ENCODE measurements around the gene SYP.

SYP gene

DNA sequence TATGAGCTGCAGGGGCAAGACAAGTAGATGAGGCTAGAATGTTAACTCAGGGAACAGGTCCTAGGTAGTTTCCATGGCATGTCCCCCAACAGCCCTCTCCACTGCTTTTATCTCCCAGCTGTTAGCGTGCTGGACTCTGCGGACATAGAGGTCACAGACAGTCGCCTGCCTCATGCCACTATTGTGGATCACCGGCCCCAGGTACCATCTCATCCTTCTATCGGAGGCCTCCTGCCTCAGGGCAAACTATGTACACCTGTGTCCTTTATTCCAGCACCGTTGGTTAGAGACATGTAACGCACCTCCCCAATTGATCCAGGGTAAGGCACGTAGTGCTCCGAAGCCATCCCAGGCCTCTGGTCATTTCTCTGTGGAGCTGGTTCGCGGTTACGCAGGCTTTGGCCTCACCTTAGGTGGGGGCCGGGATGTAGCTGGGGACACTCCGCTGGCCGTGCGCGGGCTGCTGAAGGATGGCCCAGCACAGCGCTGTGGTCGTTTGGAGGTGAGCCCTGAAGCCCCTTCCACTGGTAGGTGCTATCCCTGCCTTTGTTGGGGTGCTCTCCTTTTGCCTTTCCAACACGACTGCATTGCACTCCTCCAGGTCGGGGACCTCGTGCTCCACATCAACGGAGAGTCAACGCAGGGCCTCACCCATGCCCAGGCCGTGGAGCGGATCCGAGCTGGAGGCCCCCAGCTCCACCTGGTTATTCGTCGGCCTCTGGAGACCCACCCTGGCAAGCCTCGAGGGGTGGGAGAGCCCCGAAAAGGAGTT lies 35.2 kb downstream of the SYP start:
- Histone ChIP-seq H3K9me3 (ENCODE audit: insufficient read depth, low read length) (no peaks in the 10 kb centered on the region), H3K4me3 (ENCODE audit: insufficient read depth, low read length, poor library complexity, severe bottlenecking) (no peak overlapping the region), H3K9me2 (replicated peaks; ENCODE audit: insufficient read depth, low read length) (no peaks in the 10 kb centered on the region), H3K9ac (ENCODE audit: low read length) (no peak overlapping the region), H3F3A (ENCODE audit: insufficient read depth) (peaks cover 25% of the 10 kb centered on the region), H3K36me3 (ENCODE audit: low read length) (no peaks in the 10 kb centered on the region), H4K20me1 (ENCODE audit: low read depth, low read length) (no peaks in the 10 kb centered on the region), H3K4me2 (ENCODE audit: low read depth, low read length, poor library complexity, severe bottlenecking) (peak overlapping the region; percentile 73), H3K27ac (ENCODE audit: low read depth, low read length) (peak overlapping the region; percentile 69; the same call in 1 of the 2 replicates), H2AFZ (ENCODE audit: low read depth, low read length, severe bottlenecking) (no peak overlapping the region), H3K79me2 (ENCODE audit: insufficient read depth, low read length) (no peaks in the 10 kb centered on the region), H3K27me3 (ENCODE audit: low read length) (no peaks in the 10 kb centered on the region)
- no peak for TF ChIP-seq EZH2phosphoT487 (conservative IDR thresholded peaks at IDR 0.05; ENCODE audit: low read length)
- TF ChIP-seq, protein P1, sequence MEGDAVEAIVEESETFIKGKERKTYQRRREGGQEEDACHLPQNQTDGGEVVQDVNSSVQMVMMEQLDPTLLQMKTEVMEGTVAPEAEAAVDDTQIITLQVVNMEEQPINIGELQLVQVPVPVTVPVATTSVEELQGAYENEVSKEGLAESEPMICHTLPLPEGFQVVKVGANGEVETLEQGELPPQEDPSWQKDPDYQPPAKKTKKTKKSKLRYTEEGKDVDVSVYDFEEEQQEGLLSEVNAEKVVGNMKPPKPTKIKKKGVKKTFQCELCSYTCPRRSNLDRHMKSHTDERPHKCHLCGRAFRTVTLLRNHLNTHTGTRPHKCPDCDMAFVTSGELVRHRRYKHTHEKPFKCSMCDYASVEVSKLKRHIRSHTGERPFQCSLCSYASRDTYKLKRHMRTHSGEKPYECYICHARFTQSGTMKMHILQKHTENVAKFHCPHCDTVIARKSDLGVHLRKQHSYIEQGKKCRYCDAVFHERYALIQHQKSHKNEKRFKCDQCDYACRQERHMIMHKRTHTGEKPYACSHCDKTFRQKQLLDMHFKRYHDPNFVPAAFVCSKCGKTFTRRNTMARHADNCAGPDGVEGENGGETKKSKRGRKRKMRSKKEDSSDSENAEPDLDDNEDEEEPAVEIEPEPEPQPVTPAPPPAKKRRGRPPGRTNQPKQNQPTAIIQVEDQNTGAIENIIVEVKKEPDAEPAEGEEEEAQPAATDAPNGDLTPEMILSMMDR (IDR thresholded peaks at IDR 0.05; ENCODE audit: insufficient read depth, low read length, poor library complexity, severe bottlenecking): no peak

DNA sequence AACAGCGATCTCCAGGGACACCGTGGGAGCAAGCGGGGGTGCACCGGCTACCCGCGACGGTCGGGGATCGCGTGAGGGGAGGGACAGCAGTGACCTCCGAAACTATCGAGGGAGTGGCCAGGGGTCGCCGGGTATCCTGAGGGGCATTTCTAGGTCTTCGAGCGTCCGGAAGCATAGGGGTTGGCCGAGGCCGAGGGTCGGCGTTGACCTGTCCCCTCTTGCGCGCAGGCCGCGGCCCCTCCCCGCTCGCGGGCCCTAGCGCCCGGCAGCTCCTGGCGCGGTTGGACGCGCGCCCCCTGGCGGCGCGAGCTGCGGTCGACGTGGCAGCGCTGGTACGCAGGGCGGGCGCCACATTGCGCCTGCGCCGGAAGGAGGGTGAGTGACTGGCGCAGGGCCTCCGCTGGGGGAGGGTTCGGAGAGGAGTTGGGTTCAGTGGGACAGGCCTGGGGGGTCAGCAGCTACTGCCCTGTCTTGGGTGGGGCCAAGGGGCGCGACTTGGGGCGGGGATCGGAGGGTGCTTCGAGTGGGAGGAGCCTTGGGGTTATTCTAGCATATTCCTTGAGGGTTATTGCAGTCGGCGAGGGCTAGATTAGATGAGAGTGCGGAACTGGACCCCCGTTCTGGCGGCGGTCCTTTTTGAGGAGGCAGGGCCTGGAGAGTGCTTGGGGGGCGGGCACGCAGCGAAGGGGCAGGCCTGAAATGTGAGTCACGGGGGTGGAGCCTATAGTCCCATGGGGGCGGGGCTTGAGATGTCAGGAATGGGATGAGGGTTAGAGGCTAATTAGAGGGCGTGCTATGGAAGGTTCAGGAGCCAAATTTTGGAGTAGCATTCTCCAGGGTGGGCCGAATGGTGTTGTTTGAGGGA lies 36.2 kb downstream of the SYP start:
- Histone ChIP-seq H3K4me2 (ENCODE audit: low read depth, low read length, poor library complexity, severe bottlenecking) (peak overlapping the region; percentile 73), H3K36me3 (ENCODE audit: low read length) (no peaks in the 10 kb centered on the region), H3K9ac (ENCODE audit: low read length) (peak overlapping the region; percentile 46; the same call in 1 of the 2 replicates), H3K9me2 (replicated peaks; ENCODE audit: insufficient read depth, low read length) (no peaks in the 10 kb centered on the region), H3K4me3 (ENCODE audit: insufficient read depth, low read length, poor library complexity, severe bottlenecking) (peak overlapping the region; percentile 44), H2AFZ (ENCODE audit: low read depth, low read length, severe bottlenecking) (peak overlapping the region; percentile 77), H4K20me1 (ENCODE audit: low read depth, low read length) (no peaks in the 10 kb centered on the region), H3K79me2 (ENCODE audit: insufficient read depth, low read length) (no peaks in the 10 kb centered on the region), H3K27ac (ENCODE audit: low read depth, low read length) (peak overlapping the region; percentile 69), H3K27me3 (ENCODE audit: low read length) (no peaks in the 10 kb centered on the region), H3F3A (ENCODE audit: insufficient read depth) (peaks cover 22% of the 10 kb centered on the region), H3K9me3 (ENCODE audit: insufficient read depth, low read length) (no peaks in the 10 kb centered on the region)
- TF ChIP-seq, protein P1 (IDR thresholded peaks at IDR 0.05; ENCODE audit: insufficient read depth, low read length, poor library complexity, severe bottlenecking): peak; percentile 53
- TF ChIP-seq EZH2phosphoT487 (conservative IDR thresholded peaks at IDR 0.05; ENCODE audit: low read length): no peak

DNA sequence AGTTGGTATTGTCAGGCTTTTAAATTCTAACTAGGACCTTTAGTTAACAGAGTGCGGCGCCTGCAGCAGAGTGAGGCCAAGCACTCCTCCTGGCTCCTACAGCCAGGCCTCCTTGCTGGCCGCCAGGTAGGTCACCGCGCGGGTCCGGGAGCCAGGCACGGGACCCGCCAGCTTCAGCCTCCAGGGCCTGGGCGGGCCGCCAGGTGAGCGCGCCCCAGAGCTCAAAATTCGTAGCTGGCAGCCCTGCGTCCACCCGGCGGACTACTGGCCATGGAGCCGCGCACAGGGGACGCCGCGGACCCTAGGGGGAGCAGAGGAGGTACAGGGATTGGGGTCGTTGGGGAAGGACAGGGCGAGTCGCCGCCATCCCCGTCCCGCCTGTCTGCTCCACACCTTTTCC lies 37.4 kb downstream of the SYP start, which contains the start of gene MAGIX:
MAGIX (plus strand) TSS at position 139 of the 400 bp plus-strand sequence; CDS start at position 271, 132 bp downstream.
- no peaks in the 10 kb centered on the region for H3K36me3 ChIP-seq (ENCODE audit: low read length)
- H3K4me2 ChIP-seq (ENCODE audit: low read depth, low read length, poor library complexity, severe bottlenecking): peak within 1 kb of the TSS; percentile 73
- H3K27ac ChIP-seq (ENCODE audit: low read depth, low read length): no peak within 1 kb of the TSS
- H2AFZ ChIP-seq (ENCODE audit: low read depth, low read length, severe bottlenecking): peak within 1 kb of the TSS; percentile 77
- H3K79me2 ChIP-seq (ENCODE audit: insufficient read depth, low read length): no peaks in the 10 kb centered on the region
- H3K9me3 ChIP-seq (ENCODE audit: insufficient read depth, low read length): no peaks in the 10 kb centered on the region
- H4K20me1 ChIP-seq (ENCODE audit: low read depth, low read length): no peaks in the 10 kb centered on the region
- TF ChIP-seq EZH2phosphoT487 (conservative IDR thresholded peaks at IDR 0.05; ENCODE audit: low read length): no peak
- TF ChIP-seq, protein P1 (IDR thresholded peaks at IDR 0.05; ENCODE audit: insufficient read depth, low read length, poor library complexity, severe bottlenecking): no peak
- H3K9ac ChIP-seq (ENCODE audit: low read length): peak within 1 kb of the TSS; percentile 46; the same call in 1 of the 2 replicates
- peak within 1 kb of the TSS; percentile 38 for H3K4me3 ChIP-seq (ENCODE audit: insufficient read depth, low read length, poor library complexity, severe bottlenecking)
- H3F3A ChIP-seq (ENCODE audit: insufficient read depth): peaks cover 18% of the 10 kb centered on the region
- H3K27me3 ChIP-seq (ENCODE audit: low read length): no peaks in the 10 kb centered on the region
- no peaks in the 10 kb centered on the region for H3K9me2 ChIP-seq (replicated peaks; ENCODE audit: insufficient read depth, low read length)

All from SU-DHL-6 (cell line).